Stimulated activated naive CD8-positive, alpha-beta T cell treated with anti-CD3 and anti-CD28 coated beads, Interleukin-15, amount 100 ng/mL, for 72 hours (primary cell): ENCODE results near the gene PDIA4.
"Not testable (repeated sequence)": the region's sequence is repeated elsewhere in the genome, so short reads cannot be mapped to it uniquely, and the experiment has no call there.

Experiments
- ATAC-seq: fragments of 150-1000 bp; cut with Tn5 transposase; 2 replicates; pipeline ENCODE4 v1.10.0; 2021; ENCODE audit warnings: mild to moderate bottlenecking, moderate library complexity
- DNase-seq, 2 donors: peaks; one replicate each; pipeline ENCODE4 v3.0.0; 2021 to 2022
- H3K27ac Mint-ChIP-seq, 2 donors: one replicate each; pipeline ENCODE4 v1.8.0; 2022; ENCODE audit warnings: mild to moderate bottlenecking in 2 of 2, mixed read lengths in 2 of 2, moderate library complexity in 2 of 2
- H3K27me3 Mint-ChIP-seq: one replicate; pipeline ENCODE4 v1.8.0; 2022; ENCODE audit warnings: mixed read lengths
- H3K4me1 Mint-ChIP-seq: one replicate; pipeline ENCODE4 v1.8.0; 2022; ENCODE audit warnings: mild to moderate bottlenecking, mixed read lengths
- H3K4me3 Mint-ChIP-seq, 2 donors: one replicate each; pipeline ENCODE4 v1.8.0; 2022; ENCODE audit warnings: mild to moderate bottlenecking in 2 of 2, mixed read lengths in 2 of 2, moderate library complexity in 1 of 2
- H3K9me3 Mint-ChIP-seq, 2 donors: one replicate each; pipeline ENCODE4 v1.8.0; 2022; ENCODE audit warnings: mixed read lengths in 2 of 2

Gene PDIA4, protein sequence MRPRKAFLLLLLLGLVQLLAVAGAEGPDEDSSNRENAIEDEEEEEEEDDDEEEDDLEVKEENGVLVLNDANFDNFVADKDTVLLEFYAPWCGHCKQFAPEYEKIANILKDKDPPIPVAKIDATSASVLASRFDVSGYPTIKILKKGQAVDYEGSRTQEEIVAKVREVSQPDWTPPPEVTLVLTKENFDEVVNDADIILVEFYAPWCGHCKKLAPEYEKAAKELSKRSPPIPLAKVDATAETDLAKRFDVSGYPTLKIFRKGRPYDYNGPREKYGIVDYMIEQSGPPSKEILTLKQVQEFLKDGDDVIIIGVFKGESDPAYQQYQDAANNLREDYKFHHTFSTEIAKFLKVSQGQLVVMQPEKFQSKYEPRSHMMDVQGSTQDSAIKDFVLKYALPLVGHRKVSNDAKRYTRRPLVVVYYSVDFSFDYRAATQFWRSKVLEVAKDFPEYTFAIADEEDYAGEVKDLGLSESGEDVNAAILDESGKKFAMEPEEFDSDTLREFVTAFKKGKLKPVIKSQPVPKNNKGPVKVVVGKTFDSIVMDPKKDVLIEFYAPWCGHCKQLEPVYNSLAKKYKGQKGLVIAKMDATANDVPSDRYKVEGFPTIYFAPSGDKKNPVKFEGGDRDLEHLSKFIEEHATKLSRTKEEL

GRCh38 chr7:149028346-149029109 lies at the start of gene PDIA4:
Gene PDIA4 (minus strand): TSS chr7:149028505. CDS start chr7:149028408, 97 bp downstream.
- Mint-ChIP-seq H3K27me3 (no peaks in the 10 kb centered on the region), H3K4me1 (peaks cover 41% of the 10 kb centered on the region), H3K9me3 (no peaks in the 10 kb centered on the region), H3K4me3 (peak within 1 kb of the TSS; percentile 86 to 96), H3K27ac (peak within 1 kb of the TSS; percentile 94 to 97)
- peak; percentile 94 for ATAC-seq
- peak; percentile 100 for DNase-seq

- no peaks in the 10 kb centered on the region for H3K27me3 Mint-ChIP-seq
- no peak overlapping the region for H3K4me3 Mint-ChIP-seq
- peaks cover 6% of the 10 kb centered on the region for H3K4me1 Mint-ChIP-seq
- no peak overlapping the region for H3K27ac Mint-ChIP-seq
- ATAC-seq (no peak), DNase-seq (no peak)
- H3K9me3 Mint-ChIP-seq: no peaks in the 10 kb centered on the region
Measured at GRCh38 chr7:149077594-149077993, 49.3 kb upstream of the PDIA4 start.

- Mint-ChIP-seq H3K27ac (no peak overlapping the region), H3K4me1 (peaks cover 6% of the 10 kb centered on the region), H3K27me3 (no peaks in the 10 kb centered on the region), H3K4me3 (no peak overlapping the region), H3K9me3 (no peaks in the 10 kb centered on the region)
- DNase-seq (no peak), ATAC-seq (no peak)
Measured at GRCh38 chr7:149075286-149075685, 47.0 kb upstream of the PDIA4 start.

DNA sequence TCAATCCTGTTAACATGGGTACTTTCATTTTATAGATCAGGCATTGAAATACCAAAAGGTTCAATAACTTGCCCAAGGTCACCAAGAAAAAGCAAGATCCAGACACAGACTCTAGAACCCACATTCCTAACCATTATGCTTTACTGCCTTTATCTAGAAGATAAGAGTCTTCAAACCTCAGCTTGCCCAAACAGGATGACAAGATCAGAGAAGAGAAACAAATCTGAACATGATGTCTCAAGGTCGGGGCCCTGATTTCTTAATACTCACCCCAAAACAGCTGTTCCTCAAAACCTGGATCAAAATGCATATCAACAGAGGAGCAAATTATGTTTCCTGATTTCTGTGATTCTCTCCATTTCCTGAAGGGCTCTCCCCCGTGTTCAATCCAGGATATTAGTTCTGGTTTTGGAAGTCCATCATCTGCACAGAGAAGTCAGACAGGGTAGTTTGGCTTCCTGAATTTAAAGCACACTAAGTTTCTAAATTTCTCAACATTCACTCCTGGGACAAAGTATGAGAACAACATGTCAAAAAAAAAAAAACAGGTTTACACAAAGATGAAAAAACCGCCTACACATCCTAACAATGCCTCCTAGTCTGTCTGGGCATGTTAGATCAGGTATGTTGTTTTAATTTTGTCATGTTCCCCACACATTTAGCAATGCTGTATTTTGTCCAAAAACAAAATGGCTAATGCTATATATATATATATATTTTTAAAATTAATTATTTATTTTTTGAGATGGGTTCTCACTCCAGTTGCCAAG lies 46.0 kb upstream of the PDIA4 start:
- Mint-ChIP-seq H3K27ac (peak overlapping the region in 1 of 2 donors; percentile 57), H3K4me1 (peaks cover 6% of the 10 kb centered on the region), H3K9me3 (no peaks in the 10 kb centered on the region), H3K4me3 (no peak overlapping the region), H3K27me3 (no peaks in the 10 kb centered on the region)
- ATAC-seq: no peak
- no peak for DNase-seq

GRCh38 chr7:149072438-149072775 lies 44.1 kb upstream of the PDIA4 start:
- no peak overlapping the region for H3K27ac Mint-ChIP-seq
- no peaks in the 10 kb centered on the region for H3K9me3 Mint-ChIP-seq
- H3K4me1 Mint-ChIP-seq: peaks cover 11% of the 10 kb centered on the region
- DNase-seq (no peak), ATAC-seq (no peak)
- no peaks in the 10 kb centered on the region for H3K27me3 Mint-ChIP-seq
- peak overlapping the region; percentile 71 to 81 for H3K4me3 Mint-ChIP-seq

DNA sequence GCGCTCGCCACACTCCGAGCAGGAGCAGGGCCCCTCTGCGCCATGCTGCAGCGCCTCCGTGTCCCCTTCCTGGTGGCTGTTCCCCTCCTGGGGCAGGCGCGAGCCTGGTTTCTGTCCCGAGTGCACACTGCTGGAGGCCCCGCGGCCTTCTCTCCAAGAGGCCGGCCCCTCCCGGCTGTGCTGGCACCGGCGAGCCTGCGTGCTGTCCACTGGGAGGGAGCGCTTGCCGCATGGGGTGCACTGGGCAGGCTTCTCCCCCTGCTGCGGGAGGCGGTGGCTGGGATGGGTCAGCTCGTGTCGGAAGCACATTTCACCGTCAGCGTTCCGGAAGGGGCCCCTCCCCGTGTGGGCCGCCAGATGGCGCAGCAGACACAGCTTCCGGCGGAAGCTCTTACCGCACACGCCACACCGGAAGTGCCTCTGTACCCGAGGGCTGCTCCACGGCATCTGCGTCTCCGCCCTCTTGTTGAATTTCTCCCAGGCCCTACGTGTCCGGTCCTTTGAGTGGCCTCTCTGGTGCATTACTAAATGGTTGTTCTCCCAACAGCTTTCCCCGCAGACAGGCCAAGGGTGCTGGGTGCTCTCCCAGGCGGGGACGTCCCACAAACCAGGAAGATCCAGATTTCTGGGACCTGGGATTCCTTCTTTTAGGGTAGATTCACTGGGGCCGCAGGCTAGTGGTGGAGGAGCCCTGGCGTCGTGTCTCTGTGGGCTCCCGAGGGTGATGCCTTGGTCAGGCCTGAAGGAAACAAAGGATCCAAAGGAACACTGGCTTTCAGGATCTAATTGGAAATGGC lies 43.5 kb upstream of the PDIA4 start:
- DNase-seq: peak; percentile 36 to 65
- Mint-ChIP-seq H3K27ac (peak overlapping the region in 1 of 2 donors; percentile 91), H3K27me3 (no peaks in the 10 kb centered on the region), H3K9me3 (no peaks in the 10 kb centered on the region), H3K4me3 (peak overlapping the region; percentile 71 to 81), H3K4me1 (peaks cover 11% of the 10 kb centered on the region)
- ATAC-seq: peak; percentile 88

GRCh38 chr7:149071182-149071635 lies 42.9 kb upstream of the PDIA4 start:
- Mint-ChIP-seq H3K9me3 (no peaks in the 10 kb centered on the region), H3K4me1 (peaks cover 11% of the 10 kb centered on the region), H3K27me3 (no peaks in the 10 kb centered on the region), H3K4me3 (peak overlapping the region in 1 of 2 donors; percentile 81), H3K27ac (no peak overlapping the region)
- no peak for DNase-seq
- no peak for ATAC-seq

- Mint-ChIP-seq H3K27me3 (no peaks in the 10 kb centered on the region), H3K27ac (no peak overlapping the region), H3K4me1 (peaks cover 11% of the 10 kb centered on the region), H3K4me3 (no peak overlapping the region), H3K9me3 (no peaks in the 10 kb centered on the region)
- DNase-seq (no peak), ATAC-seq (no peak)
Measured at GRCh38 chr7:149070372-149071125, 42.2 kb upstream of the PDIA4 start.

- H3K27ac Mint-ChIP-seq: no peak overlapping the region
- no peaks in the 10 kb centered on the region for H3K27me3 Mint-ChIP-seq
- H3K4me1 Mint-ChIP-seq: peaks cover 12% of the 10 kb centered on the region
- ATAC-seq (no peak), DNase-seq (no peak)
- no peaks in the 10 kb centered on the region for H3K9me3 Mint-ChIP-seq
- no peak overlapping the region for H3K4me3 Mint-ChIP-seq
Measured at GRCh38 chr7:149067869-149068268, 39.6 kb upstream of the PDIA4 start.

- no peak for DNase-seq
- peaks cover 12% of the 10 kb centered on the region for H3K4me1 Mint-ChIP-seq
- no peak overlapping the region for H3K27ac Mint-ChIP-seq
- H3K9me3 Mint-ChIP-seq: no peaks in the 10 kb centered on the region
- ATAC-seq: no peak
- no peak overlapping the region for H3K4me3 Mint-ChIP-seq
- H3K27me3 Mint-ChIP-seq: no peaks in the 10 kb centered on the region
Measured at GRCh38 chr7:149063476-149063875, 35.2 kb upstream of the PDIA4 start.

- H3K4me3 Mint-ChIP-seq, H3K9me3 Mint-ChIP-seq, H3K27me3 Mint-ChIP-seq, DNase-seq, ATAC-seq, H3K4me1 Mint-ChIP-seq, H3K27ac Mint-ChIP-seq: not testable (repeated sequence)
Measured at GRCh38 chr7:149062217-149062899, 34.1 kb upstream of the PDIA4 start.

GRCh38 chr7:149060156-149060555 lies 31.9 kb upstream of the PDIA4 start:
- H3K27me3 Mint-ChIP-seq: no peaks in the 10 kb centered on the region
- ATAC-seq (no peak), DNase-seq (no peak)
- H3K9me3 Mint-ChIP-seq: no peaks in the 10 kb centered on the region
- peaks cover 7% of the 10 kb centered on the region for H3K4me1 Mint-ChIP-seq
- no peak overlapping the region for H3K4me3 Mint-ChIP-seq
- no peak overlapping the region for H3K27ac Mint-ChIP-seq

GRCh38 chr7:149053885-149054284 lies 25.6 kb upstream of the PDIA4 start:
- H3K27me3 Mint-ChIP-seq: no peaks in the 10 kb centered on the region
- peak overlapping the region in 1 of 2 donors; percentile 34 for H3K27ac Mint-ChIP-seq
- ATAC-seq: no peak
- H3K4me3 Mint-ChIP-seq: no peak overlapping the region
- H3K9me3 Mint-ChIP-seq: no peaks in the 10 kb centered on the region
- no peaks in the 10 kb centered on the region for H3K4me1 Mint-ChIP-seq
- no peak for DNase-seq
